HG02973 (cell line): ENCODE measurements around the gene TMEM150A.
"Not testable (repeated sequence)": the region's sequence is repeated elsewhere in the genome, so short reads cannot be mapped to it uniquely, and the experiment has no call there.

Experiments used
- ATAC-seq: cut with Tn5 transposase; IDR thresholded peaks from one replicate; pipeline ENCODE4 v1.9.1; 2021; ENCODE audit warnings: moderate library complexity; ENCODE audit not compliant: unreplicated experiment

The TMEM150A gene

DNA sequence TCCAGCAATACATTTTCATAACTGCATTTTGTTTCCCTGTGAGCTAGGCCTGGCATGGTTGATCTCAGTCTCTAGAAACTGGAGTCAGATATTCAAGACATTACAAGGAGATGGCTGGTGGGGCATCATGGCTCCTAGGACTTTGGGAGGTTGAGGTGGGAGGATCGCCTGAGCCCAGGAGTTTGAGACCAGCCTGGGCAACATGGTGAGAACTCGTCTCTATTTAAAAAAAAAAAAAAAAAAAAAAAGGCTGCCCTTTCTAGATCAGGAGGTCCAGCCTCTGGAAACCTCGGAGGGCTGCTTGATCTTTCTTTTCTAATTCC lies 25.5 kb downstream of the TMEM150A start:
- ATAC-seq: no peak

DNA sequence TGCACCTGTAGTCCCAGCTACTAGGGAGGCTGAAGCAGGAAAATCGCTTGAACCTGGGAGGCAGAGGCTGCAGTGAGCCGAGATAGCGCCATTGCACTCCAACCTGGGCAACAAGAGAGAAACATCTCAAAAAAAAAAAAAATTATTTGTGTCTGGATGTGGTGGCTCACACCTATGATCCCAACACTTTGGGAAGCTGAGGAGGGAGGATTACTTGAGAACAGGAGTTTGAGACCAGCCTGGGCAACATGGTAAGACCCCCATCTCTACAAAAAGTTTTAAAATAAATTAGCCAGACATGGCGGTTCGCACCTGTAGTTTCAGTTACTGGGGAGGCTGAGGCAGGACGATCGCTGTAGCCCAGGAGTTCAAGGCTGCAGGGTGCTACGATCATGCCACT lies 26.8 kb downstream of the TMEM150A start:
- ATAC-seq: no peak

DNA sequence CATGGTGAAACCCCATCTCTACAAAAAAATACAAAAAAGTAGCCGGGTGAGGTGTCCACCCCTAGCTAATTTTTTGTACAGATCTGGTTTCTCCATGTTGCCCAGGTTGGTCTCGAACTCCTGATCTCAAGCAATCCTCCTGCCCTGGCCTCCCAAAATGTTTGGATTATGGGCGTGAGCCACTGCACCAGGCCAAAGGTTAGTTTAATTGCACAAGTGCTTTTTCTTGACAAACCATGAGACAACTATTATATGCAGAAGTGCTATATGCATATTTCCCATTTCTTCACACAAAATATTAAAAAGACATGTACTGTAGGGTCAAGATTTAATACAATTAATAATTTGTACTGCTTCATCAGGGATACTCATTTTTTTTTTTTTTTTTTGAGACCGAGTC lies 36.2 kb downstream of the TMEM150A start:
- no peak for ATAC-seq

DNA sequence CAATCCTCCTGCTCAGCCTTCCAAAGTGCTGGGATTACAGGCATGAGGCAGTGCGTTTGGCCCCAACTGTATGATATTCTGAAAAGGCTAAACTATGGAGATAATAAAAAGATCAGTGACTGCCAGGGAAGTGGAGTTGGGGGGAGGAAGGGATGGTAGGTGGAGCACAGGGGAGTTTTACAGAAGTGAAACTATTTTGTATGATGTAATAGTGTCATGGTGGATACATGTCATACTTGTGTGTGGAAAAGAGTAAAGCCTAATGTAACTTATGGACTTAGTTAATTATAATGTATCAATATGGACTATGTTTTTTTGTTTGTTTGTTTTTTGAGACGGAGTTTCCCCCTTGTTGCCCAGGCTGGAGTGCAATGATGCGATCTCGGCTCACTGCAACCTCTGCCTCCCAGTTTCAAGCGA lies 38.3 kb downstream of the TMEM150A start:
- ATAC-seq: no peak

GRCh38 chr2:85561280-85562212 lies 41.0 kb downstream of the TMEM150A start, which contains the start of gene GGCX:
Gene GGCX (minus strand): TSS chr2:85561493. CDS start chr2:85561428, 65 bp downstream.
- peak; percentile 86 for ATAC-seq

DNA sequence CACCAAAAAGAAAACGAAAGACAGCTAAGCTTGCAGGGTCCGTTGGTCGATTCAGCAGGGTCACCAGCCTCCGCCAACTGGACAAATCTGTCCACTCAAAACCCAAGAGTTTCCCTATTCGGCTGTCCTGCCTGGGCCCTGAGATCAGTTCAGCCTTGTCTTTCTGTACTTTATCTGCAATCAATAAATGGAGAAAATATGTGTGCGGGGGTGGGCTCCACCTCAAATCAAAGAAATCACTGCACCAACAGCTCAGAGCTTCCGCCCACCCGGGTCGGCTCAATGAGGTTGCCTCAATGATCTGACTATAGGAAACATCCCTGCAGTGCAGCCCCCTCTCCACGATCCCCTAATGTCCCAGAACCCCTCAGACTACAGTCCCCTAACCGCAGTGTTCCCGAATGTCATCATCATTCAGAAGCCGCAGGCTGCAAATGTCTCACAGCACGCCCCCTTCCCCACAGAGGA lies 41.7 kb downstream of the TMEM150A start:
- peak; percentile 19 for ATAC-seq

DNA sequence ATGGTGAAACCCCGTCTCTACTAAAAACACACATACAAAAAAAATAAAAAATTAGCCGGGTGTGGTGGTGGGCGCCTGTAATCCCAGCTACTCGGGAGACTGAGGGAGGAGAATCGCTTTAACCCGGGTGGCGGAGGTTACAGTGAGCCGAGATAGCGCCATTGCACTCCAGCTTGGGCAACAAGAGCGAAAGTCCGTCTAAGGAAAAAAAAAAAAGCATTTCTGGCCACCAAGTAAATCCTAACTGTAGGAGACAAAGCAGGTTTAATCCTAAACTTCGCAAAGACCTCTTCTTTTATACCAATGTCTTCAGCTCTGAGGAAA lies 42.1 kb downstream of the TMEM150A start:
- ATAC-seq: not testable (repeated sequence)

DNA sequence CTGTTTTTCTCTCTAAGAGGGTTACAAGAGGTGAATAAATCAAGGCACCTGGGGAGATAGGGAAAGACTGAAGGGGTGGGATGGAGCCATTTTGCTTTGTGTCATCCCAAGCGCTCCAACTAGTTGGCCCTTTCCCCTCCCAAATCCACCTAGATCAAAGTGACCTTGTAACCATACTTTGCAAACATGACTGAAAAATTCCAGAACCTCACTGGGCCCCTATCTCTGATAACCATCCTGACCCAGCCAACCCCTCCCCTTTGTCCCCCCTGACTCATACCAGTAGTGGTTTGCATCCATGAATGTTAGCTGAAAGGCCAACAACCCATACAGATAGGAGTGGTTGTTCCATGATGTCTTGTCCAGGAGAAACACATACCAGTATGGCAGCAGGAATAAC lies 44.3 kb downstream of the TMEM150A start:
- ATAC-seq: no peak

- no peak for ATAC-seq
These were observed 45.4 kb downstream of the TMEM150A start for GRCh38 chr2:85557130-85557529.

DNA sequence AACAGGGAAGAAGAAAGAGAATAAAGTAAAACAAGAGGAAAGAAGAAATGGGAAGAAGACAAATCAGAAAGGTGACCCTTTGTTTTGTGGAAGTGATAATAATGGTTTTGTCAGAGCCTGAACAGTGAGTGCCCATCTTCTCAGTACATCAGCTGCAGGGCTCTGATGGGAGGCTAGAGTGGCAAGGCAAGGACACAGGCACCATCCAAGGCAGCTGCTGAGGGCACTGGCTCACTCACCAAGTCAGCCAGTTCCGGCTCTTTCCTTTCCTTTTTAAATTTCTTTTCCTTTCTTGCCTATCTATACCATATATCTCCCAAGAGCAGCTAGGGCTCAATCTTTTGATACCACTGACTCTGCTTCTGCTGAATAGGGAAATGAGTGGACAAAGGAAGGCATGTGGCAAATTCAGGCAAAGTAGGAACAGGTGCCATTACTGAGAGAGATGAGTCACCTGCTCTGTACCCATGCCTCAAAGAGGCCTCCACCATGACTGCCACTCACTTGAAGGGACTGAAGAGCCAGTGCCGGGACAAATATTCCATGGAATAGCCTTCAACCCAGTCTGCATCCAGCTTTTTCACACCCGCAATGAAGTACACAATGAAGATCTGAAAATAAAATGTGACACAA lies 47.4 kb downstream of the TMEM150A start:
- ATAC-seq: no peak

- ATAC-seq: no peak
These were observed 49.3 kb downstream of the TMEM150A start for GRCh38 chr2:85553184-85553583.

GRCh38 chr2:85551698-85552678 lies 50.5 kb downstream of the TMEM150A start:
- ATAC-seq: peak; percentile 53

DNA sequence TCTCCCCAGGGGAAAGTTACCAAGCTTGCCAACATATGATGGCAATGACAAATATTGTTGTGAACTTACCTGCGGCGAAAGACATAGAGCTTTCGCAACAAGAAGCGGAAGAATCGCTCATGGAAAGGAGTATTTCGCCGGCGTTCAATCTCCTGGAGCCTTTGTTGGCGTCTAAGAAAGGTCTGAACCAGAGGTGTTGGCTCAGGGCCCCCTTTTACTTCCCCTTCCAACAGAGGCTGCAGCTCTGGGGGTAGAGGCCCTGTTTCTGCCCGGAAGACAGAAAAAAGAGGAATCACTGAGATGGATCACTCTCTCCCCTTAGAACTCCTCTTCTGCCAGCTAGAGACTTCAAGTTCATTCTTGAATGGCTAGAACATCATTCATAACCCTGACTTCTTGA lies 52.0 kb downstream of the TMEM150A start:
- no peak for ATAC-seq

GRCh38 chr2:85549826-85550225 lies 52.7 kb downstream of the TMEM150A start:
- ATAC-seq: no peak

DNA sequence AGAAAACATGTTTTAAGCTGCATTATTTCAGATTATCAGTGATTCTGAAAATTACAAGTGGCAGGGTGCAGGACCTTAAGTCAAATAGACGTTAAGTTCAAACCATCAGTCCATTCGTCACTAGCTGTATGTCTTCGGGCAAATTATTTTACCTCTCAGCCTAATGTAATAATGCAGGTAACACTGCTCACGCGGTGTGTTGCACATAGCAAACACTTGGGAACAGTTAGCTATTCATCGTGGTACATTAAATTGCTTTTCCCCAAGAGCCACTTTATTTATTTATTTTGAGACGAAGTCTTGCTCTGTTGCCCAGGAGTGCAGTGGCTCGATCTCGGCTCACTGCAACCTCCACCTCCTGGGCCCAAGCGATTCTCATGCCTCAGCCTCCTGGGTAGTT lies 53.4 kb downstream of the TMEM150A start:
- ATAC-seq: no peak

DNA sequence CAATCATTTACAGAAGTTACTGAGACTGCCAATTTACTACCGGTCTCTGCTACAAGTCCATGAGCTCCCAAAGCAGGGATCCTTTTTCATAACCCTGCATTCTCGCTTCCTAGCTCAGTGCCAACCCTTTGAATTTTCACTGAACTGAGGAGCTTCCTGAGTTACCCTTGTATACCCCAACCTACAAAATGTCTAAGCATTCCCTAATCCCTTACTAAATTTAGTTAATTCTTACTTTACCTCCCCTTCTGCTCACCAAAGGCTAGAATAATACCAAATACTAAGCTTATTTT lies 53.9 kb downstream of the TMEM150A start:
- ATAC-seq: no peak
